Measurements from ENCODE around the gene ARHGAP10. TPM values are rescaled to one million over a fixed set of nuclear protein-coding genes. Genes with fewer than 3 reads are reported as not detected.

The ARHGAP10 gene
- total RNA-seq, 2 experiments from 2014 or later = 7.1 to 8.0 TPM

DNA sequence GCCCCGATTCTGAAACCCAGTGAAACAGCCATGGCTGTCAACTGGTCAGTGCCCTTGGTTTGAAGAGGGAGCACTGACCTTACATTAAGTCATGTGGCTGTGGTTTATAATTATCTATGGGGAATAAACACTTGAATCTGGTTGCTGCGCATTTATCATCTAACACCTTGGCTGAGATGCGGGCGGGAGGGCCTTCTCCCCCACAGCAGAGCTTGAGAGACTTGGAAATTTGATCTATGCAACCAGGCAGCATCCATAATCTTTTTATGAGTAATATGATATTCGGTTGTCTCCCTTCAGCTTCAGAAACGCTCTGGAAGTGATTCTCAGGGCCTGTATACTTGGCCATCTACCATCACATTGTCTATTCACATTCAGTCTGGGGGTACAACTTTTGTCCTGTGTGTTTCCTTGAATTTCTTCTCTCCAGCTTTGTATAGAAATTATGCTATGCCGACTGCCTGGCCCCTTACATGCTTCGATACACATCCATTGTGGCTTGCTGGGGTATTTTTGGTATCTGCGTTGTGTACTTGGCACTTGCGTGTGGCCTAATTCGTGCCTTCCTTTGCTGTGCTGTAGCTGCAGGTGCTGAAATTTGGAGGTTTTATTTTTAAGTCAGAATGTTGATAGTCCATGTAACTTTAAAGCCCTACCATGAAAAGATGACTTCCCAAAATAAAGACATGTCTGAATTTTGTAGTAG, 321.6 kb downstream of the ARHGAP10 start:
- Mint-ChIP-seq H3K4me3 (no peak overlapping the region), H3K27me3 (no peaks in the 10 kb centered on the region), H3K27ac (peak overlapping the region; percentile 15), H3K36me3 (peaks cover 3% of the 10 kb centered on the region), H3K4me1 (ENCODE audit: low read depth) (peaks cover 64% of the 10 kb centered on the region), H3K9me3 (no peaks in the 10 kb centered on the region)
- ChIA-PET CTCF (no interaction called here), POLR2A (no interaction called here)
- intact Hi-C loops (cut with micrococcal nuclease) = loop anchor here (10.0 kb wide), 1 partner anchor 321 kb away; no protein-coding TSS in a partner anchor
- DNase-seq = no peak

DNA sequence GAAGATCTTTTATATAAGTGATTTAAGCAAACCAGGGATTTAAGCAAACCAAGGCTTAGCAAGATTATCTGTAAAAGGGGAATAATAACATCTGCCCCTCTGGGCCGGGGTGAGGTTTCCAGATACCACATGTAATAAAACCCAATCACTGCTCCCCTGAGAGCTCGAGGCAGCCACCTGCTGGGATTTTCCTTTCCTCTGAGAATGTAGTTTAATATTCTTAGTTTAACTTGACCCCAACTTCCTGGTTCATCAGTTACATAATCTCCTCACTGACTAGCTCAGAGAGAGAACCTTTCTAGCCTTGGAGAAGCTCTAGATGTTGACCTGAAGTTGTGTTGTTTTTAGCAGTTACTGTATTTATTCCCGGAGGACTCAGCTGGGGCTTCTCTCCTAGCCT, 322.4 kb downstream of the ARHGAP10 start:
- Mint-ChIP-seq H3K9me3 (no peaks in the 10 kb centered on the region), H3K4me1 (ENCODE audit: low read depth) (peaks cover 72% of the 10 kb centered on the region), H3K4me3 (no peak overlapping the region), H3K27me3 (no peaks in the 10 kb centered on the region), H3K36me3 (peaks cover 2% of the 10 kb centered on the region), H3K27ac (no peak overlapping the region)
- CTCF ChIA-PET = no interaction called here
- intact Hi-C loops (cut with micrococcal nuclease) = loop anchor here (10.0 kb wide), 1 partner anchor 321 kb away; no protein-coding TSS in a partner anchor
- POLR2A ChIA-PET = no interaction called here
- DNase-seq = no peak

DNA sequence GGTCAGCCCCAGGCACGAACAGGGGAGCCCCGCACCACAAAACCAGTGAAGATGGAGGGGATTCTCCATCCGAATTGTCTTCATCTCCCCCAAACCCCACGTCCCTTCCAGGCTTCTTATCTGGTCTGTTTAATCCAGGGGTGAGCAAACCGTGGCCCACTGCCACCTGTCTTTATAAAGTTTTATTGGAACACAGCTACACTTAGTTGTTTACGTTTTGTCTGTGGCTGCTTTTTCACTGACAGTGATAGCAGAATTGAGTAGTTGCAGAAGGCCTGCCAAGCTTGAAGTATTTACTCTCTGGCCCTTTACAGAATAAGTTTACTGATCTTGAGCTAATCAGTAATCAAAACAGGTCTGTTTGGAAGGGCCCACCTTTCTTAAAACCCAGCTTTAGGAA, 324.0 kb downstream of the ARHGAP10 start:
- POLR2A ChIA-PET = interaction anchor here (1.3 kb wide), 1 partner anchor 386 kb away, joined by 4 read pairs; the partner anchor contains the start of gene NR3C2
- Mint-ChIP-seq H3K36me3 (peaks cover 4% of the 10 kb centered on the region), H3K4me3 (no peak overlapping the region), H3K27me3 (no peaks in the 10 kb centered on the region), H3K9me3 (no peaks in the 10 kb centered on the region), H3K27ac (no peak overlapping the region), H3K4me1 (ENCODE audit: low read depth) (peaks cover 78% of the 10 kb centered on the region)
- intact Hi-C loops (cut with micrococcal nuclease) = loop anchor here (2.0 to 10.0 kb wide), 5 partner anchors 56 to 679 kb away; no protein-coding TSS in a partner anchor
- DNase-seq = no peak
- CTCF ChIA-PET = interaction anchor here (1.1 to 1.9 kb wide), 6 partner anchors 11 to 387 kb away, joined by 3 to 9 read pairs (median 4); partner anchors contain the start of gene NR3C2

DNA sequence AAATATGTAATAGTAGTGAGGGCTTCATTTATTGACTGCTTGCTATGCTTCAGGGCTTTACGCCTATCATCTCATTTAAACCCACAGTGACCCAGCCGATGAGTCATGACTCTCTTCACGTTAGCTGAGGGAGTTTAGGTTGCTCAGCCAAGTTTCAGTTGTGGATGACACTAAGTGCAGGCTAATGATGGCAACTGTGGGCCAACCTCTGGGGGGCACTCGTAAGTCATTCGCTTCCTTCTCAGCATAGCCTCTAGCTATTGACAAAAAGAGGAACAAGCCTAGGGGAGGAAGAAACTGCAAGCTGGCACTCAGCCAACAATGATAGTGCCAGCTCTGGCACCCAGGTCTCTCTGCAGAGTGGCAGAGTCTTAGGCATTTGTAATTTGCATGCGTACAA, 325.0 kb downstream of the ARHGAP10 start:
- no peaks in the 10 kb centered on the region for H3K27me3 Mint-ChIP-seq
- ChIA-PET CTCF (interaction anchor here (1.0 to 1.9 kb wide), 9 partner anchors 10 to 386 kb away, joined by 3 to 9 read pairs (median 3); partner anchors contain the start of gene NR3C2), POLR2A (interaction anchor here (1.3 to 1.4 kb wide), 2 partner anchors 385 to 439 kb away, joined by 3 to 4 read pairs; partner anchors contain the start of genes NR3C2 and TMEM184C)
- H3K36me3 Mint-ChIP-seq = peaks cover 4% of the 10 kb centered on the region
- no peak overlapping the region for H3K4me3 Mint-ChIP-seq
- H3K9me3 Mint-ChIP-seq = no peaks in the 10 kb centered on the region
- H3K27ac Mint-ChIP-seq = peak overlapping the region; percentile 53
- H3K4me1 Mint-ChIP-seq (ENCODE audit: low read depth) = peaks cover 77% of the 10 kb centered on the region
- intact Hi-C loops (cut with micrococcal nuclease) = loop anchor here (2.0 to 10.0 kb wide), 5 partner anchors 55 to 678 kb away; no protein-coding TSS in a partner anchor
- peak; percentile 85 for DNase-seq

DNA sequence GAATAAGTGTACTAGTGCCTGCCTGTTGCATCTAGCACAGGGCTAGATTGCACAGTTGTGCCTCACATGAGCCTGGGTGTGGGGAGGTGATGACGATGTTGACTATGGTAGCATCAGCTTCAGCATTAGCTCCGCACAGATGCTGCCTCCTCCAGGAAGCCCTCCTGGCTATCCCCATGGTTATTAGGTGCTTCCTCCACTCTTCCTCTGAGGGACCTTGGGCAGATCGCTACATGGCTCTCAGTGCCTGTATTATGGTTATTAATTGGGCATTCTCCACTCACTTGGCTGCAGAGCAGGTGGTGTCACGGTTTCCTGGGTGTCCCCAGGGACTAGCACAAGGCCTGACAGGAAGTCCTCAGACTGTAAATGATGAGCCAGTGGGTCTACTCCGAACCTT, 325.6 kb downstream of the ARHGAP10 start:
- Mint-ChIP-seq H3K9me3 (no peaks in the 10 kb centered on the region), H3K4me3 (no peak overlapping the region), H3K4me1 (ENCODE audit: low read depth) (peaks cover 71% of the 10 kb centered on the region), H3K36me3 (peaks cover 4% of the 10 kb centered on the region), H3K27ac (no peak overlapping the region), H3K27me3 (no peaks in the 10 kb centered on the region)
- intact Hi-C loops (cut with micrococcal nuclease) = loop anchor here (2.0 to 10.0 kb wide), 5 partner anchors 55 to 677 kb away; no protein-coding TSS in a partner anchor
- POLR2A ChIA-PET = interaction anchor here (1.4 kb wide), 1 partner anchor 440 kb away, joined by 3 read pairs; the partner anchor contains the start of gene TMEM184C
- DNase-seq = no peak
- CTCF ChIA-PET = interaction anchor here (1.0 to 1.9 kb wide), 7 partner anchors 20 to 385 kb away, joined by 3 to 9 read pairs (median 3); partner anchors contain the start of gene NR3C2

DNA sequence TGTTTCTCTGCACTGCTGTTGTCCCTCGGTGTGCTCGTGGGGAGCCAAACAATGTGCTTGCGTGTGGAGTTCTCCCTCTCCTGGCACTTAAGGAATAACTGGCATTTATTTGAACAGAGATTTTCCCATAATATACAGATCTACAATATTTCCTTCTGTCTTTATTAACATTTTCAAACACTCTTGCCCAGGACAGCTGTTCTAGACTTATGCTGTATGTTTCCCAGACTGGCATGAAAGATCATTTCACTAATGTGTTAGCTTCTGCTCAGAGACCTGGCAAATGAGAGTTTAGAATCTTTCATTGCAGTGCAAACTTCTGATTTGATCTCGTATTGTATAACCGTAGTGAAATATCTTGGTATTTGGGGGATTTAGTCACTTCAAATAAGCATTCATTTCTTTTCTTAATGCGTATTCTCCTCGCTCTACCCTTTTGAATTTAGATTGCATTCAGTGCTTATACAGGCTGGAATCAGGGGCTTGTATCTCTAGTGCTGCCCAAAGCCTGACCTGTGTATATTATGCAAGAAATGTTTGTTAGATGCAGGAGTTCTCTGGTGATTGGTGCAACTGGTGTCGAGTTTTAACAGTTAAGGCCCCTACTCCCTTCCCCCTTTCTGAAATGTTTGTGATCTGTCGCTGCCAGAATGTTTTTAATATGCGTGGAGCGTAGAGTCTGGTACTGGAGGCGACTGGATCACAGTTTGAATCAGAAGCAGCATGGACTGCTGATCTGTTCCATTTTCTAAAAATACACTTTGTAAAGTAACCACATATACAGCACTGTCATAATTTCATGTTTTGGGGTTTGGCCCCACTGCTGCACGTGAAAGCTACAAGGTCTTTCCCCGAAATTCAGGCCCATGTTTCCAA, 326.3 kb downstream of the ARHGAP10 start:
- ChIA-PET CTCF (interaction anchor here (1.7 to 1.9 kb wide), 2 partner anchors 73 to 115 kb away, joined by 4 to 7 read pairs; no protein-coding TSS in a partner anchor), POLR2A (no interaction called here)
- Mint-ChIP-seq H3K4me1 (ENCODE audit: low read depth) (peaks cover 64% of the 10 kb centered on the region), H3K36me3 (peaks cover 4% of the 10 kb centered on the region), H3K4me3 (no peak overlapping the region), H3K27me3 (no peaks in the 10 kb centered on the region), H3K27ac (no peak overlapping the region), H3K9me3 (no peaks in the 10 kb centered on the region)
- DNase-seq = no peak
- intact Hi-C loops (cut with micrococcal nuclease) = loop anchor here (2.0 to 10.0 kb wide), 5 partner anchors 54 to 677 kb away; no protein-coding TSS in a partner anchor

DNA sequence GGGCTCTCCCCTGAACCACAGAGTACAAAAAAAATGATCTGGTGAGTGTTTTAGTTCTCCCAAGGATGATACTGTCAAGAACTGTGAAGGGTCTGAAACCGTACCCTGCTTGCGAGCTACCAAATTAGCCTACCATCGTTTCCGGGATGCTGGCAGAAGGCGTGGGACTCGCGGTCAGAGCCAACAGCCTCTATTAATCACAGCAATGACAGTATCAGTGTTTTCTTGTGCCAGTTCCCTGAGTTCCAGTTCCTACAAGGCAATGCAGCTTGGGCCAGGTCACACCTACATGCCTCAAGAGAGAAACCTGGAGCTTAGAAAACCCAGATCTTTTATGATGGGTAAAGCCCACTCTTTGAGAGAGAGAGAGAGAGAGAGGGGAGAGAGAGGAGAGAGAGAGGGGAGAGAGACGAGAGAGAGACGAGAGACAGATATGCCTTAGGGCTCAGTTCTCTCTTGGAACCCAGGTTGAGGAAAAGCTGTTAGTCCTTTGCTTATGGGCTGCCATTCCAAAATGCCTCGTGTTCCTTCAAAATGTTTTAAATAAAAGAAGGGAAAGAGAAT, 327.8 kb downstream of the ARHGAP10 start:
- no peak overlapping the region for H3K4me3 Mint-ChIP-seq
- no peaks in the 10 kb centered on the region for H3K9me3 Mint-ChIP-seq
- H3K4me1 Mint-ChIP-seq (ENCODE audit: low read depth) = peaks cover 49% of the 10 kb centered on the region
- H3K27ac Mint-ChIP-seq = peak overlapping the region; percentile 21
- H3K27me3 Mint-ChIP-seq = no peaks in the 10 kb centered on the region
- ChIA-PET POLR2A (no interaction called here), CTCF (interaction anchor here (0.7 to 1.1 kb wide), 2 partner anchors 14 to 443 kb away, joined by 3 to 4 read pairs; partner anchors contain the start of gene TMEM184C)
- no peak for DNase-seq
- peaks cover 4% of the 10 kb centered on the region for H3K36me3 Mint-ChIP-seq
- intact Hi-C loops (cut with micrococcal nuclease) = loop anchor here (1.0 to 10.0 kb wide), 4 partner anchors 53 to 383 kb away; partner anchors contain the start of gene NR3C2

DNA sequence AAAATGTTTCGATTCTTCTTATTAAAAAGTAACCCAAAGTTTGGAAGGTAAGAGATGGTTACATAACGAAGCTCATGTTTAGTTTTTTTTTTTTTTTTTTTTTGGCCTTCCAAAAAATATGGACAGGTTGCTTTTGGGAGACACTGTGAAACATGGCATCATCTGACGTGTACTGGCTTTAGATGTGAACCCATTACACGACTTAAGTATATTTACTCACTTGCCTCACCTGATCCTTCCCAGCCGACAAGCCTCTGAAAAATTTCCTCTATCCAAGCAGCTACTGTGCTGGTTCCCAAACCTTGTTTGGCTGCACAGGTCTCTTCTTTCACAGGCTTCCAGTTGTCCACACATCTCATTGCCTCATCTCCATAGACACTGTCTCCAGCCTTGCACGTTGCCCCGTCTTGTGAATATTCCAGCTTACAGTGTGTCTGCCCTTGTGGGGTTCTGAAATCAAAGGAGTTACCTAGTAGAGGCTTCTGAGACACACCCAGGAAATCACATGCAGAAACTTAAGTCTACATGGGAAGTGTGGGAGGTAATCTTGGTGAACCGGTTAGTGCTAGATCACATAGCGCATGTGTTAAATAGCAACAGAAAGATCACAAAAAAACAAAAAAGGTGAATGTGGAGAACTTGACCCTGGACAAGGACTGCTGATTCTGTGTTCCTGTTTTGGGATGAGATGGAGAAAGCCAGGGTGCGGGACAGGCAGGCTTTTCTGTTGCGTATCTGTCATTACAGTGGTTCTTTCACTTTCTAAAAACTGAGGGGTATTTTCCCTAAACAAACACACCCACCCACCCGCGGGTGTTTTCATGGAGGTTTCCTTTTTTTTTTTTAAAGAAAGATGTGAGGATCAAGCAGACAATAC, 328.6 kb downstream of the ARHGAP10 start:
- Mint-ChIP-seq H3K4me1 (ENCODE audit: low read depth) (peaks cover 46% of the 10 kb centered on the region), H3K27me3 (no peaks in the 10 kb centered on the region), H3K36me3 (peaks cover 6% of the 10 kb centered on the region), H3K9me3 (no peaks in the 10 kb centered on the region), H3K4me3 (peak overlapping the region; percentile 74), H3K27ac (peak overlapping the region; percentile 79)
- intact Hi-C loops (cut with micrococcal nuclease) = loop anchor here (1.0 kb wide), 1 partner anchor 382 kb away; the partner anchor contains the start of gene NR3C2
- ChIA-PET CTCF (no interaction called here), POLR2A (interaction anchor here (0.7 kb wide), 1 partner anchor 373 kb away, joined by 3 read pairs; no protein-coding TSS in a partner anchor)
- peak; percentile 28 for DNase-seq

DNA sequence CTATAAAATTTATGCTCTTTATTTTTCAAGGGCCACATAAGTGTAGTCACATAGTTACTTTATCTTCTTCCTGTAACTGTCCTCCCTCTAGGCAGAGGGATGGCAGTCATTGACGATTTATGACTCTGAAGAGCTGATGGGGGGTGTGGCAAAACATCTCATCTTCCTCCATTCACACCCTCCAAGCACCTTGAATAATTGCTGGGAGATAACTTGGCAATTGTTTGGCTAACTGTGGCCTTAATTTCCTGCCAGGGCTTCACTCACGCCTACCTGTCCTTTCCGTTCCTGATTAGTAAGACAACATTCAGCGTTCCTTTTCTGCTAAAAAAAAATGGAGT, 329.2 kb downstream of the ARHGAP10 start:
- H3K27ac Mint-ChIP-seq = peak overlapping the region; percentile 79
- ChIA-PET CTCF (no interaction called here), POLR2A (interaction anchor here (0.7 kb wide), 1 partner anchor 372 kb away, joined by 3 read pairs; no protein-coding TSS in a partner anchor)
- no peaks in the 10 kb centered on the region for H3K9me3 Mint-ChIP-seq
- H3K4me3 Mint-ChIP-seq = peak overlapping the region; percentile 74
- H3K27me3 Mint-ChIP-seq = no peaks in the 10 kb centered on the region
- peaks cover 6% of the 10 kb centered on the region for H3K36me3 Mint-ChIP-seq
- peaks cover 42% of the 10 kb centered on the region for H3K4me1 Mint-ChIP-seq (ENCODE audit: low read depth)
- intact Hi-C loops (cut with micrococcal nuclease) = no loop called here
- DNase-seq = no peak

DNA sequence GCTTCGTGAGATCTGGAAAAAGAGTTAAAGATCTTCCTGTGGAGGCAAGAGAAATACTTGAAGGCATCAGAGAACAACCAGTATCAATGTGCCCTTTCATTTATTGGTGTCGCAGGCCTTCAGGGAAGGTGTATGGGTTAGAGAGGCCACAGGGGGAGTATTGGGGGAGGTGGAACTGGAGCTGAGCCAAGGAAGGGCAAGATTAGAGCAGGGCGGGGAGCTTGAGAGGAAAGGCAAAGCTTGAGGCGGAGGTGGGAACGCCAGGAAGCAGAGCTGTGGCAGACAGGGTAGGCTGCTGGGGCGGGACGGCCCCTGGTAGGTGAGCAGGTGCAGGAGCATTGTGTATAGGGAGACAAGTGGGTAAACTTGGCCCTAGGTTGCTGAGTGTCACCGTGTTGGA, 329.9 kb downstream of the ARHGAP10 start:
- peaks cover 37% of the 10 kb centered on the region for H3K4me1 Mint-ChIP-seq (ENCODE audit: low read depth)
- peaks cover 6% of the 10 kb centered on the region for H3K36me3 Mint-ChIP-seq
- no peaks in the 10 kb centered on the region for H3K27me3 Mint-ChIP-seq
- no peaks in the 10 kb centered on the region for H3K9me3 Mint-ChIP-seq
- ChIA-PET CTCF (no interaction called here), POLR2A (no interaction called here)
- no peak overlapping the region for H3K4me3 Mint-ChIP-seq
- no peak for DNase-seq
- intact Hi-C loops (cut with micrococcal nuclease) = no loop called here
- H3K27ac Mint-ChIP-seq = no peak overlapping the region
